Ishikawa (cell line): ENCODE data around the gene APOA1.

ENCODE experiments used
- CEBPB ChIP-seq: IDR thresholded peaks from 2 replicates; pipeline ENCODE4 v1.6.1; 2012
- CREB1 ChIP-seq: IDR thresholded peaks from 2 replicates; pipeline ENCODE4 v1.6.1; 2012; ENCODE audit warnings: low read depth
- EGR1 ChIP-seq: IDR thresholded peaks from 2 replicates; pipeline ENCODE4 v1.6.1; 2012
- EP300 ChIP-seq: IDR thresholded peaks from 2 replicates; pipeline ENCODE4 v1.6.1; 2012; ENCODE audit warnings: borderline replicate concordance
- FOXM1 ChIP-seq: IDR thresholded peaks from 2 replicates; pipeline ENCODE4 v1.6.1; 2012; ENCODE audit warnings: low read depth, borderline replicate concordance
- NFIC ChIP-seq: IDR thresholded peaks from 2 replicates; pipeline ENCODE4 v1.6.1; 2012
- RAD21 ChIP-seq: IDR thresholded peaks from 2 replicates; pipeline ENCODE4 v1.6.1; 2012; ENCODE audit warnings: low read depth
- TAF1 ChIP-seq: IDR thresholded peaks from 2 replicates; pipeline ENCODE4 v1.6.1; 2012; ENCODE audit warnings: low read depth, mild to moderate bottlenecking
- TCF12 ChIP-seq: IDR thresholded peaks from 2 replicates; pipeline ENCODE4 v1.6.1; 2012; ENCODE audit warnings: low read depth
- TEAD4 ChIP-seq: IDR thresholded peaks from 2 replicates; pipeline ENCODE4 v1.6.1; 2012
- YY1 ChIP-seq: IDR thresholded peaks from 2 replicates; pipeline ENCODE4 v1.6.1; 2012; ENCODE audit warnings: low read depth
- ZBTB7A ChIP-seq: IDR thresholded peaks from 2 replicates; pipeline ENCODE4 v1.6.1; 2012; ENCODE audit warnings: low read depth
- TF ChIP-seq, protein P1 (sequence below): IDR thresholded peaks from 2 replicates; pipeline ENCODE4 v1.6.1; 2012
- TF ChIP-seq, protein P2 (sequence below): IDR thresholded peaks from 2 replicates; pipeline ENCODE4 v1.6.1; 2012
- TF ChIP-seq, protein P3 (sequence below): IDR thresholded peaks from 2 replicates; pipeline ENCODE4 v1.6.1; 2012; ENCODE audit warnings: low read depth, mild to moderate bottlenecking

Gene APOA1

DNA sequence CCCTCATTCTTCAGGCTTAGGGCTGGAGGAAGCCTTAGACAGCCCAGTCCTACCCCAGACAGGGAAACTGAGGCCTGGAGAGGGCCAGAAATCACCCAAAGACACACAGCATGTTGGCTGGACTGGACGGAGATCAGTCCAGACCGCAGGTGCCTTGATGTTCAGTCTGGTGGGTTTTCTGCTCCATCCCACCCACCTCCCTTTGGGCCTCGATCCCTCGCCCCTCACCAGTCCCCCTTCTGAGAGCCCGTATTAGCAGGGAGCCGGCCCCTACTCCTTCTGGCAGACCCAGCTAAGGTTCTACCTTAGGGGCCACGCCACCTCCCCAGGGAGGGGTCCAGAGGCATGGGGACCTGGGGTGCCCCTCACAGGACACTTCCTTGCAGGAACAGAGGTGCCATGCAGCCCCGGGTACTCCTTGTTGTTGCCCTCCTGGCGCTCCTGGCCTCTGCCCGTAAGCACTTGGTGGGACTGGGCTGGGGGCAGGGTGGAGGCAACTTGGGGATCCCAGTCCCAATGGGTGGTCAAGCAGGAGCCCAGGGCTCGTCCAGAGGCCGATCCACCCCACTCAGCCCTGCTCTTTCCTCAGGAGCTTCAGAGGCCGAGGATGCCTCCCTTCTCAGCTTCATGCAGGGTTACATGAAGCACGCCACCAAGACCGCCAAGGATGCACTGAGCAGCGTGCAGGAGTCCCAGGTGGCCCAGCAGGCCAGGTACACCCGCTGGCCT, 7.1 kb downstream of the APOA1 start:
- TF ChIP-seq FOXM1 = no peak
- TF ChIP-seq NFIC = no peak
- no peak for TF ChIP-seq RAD21
- no peak for TF ChIP-seq CREB1
- TF ChIP-seq EGR1 = no peak
- TF ChIP-seq TCF12 = no peak
- TF ChIP-seq, protein P1, sequence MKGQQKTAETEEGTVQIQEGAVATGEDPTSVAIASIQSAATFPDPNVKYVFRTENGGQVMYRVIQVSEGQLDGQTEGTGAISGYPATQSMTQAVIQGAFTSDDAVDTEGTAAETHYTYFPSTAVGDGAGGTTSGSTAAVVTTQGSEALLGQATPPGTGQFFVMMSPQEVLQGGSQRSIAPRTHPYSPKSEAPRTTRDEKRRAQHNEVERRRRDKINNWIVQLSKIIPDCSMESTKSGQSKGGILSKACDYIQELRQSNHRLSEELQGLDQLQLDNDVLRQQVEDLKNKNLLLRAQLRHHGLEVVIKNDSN = no peak
- TF ChIP-seq, protein P2, sequence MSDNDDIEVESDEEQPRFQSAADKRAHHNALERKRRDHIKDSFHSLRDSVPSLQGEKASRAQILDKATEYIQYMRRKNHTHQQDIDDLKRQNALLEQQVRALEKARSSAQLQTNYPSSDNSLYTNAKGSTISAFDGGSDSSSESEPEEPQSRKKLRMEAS = no peak
- TF ChIP-seq EP300 = no peak
- TF ChIP-seq CEBPB = no peak
- TF ChIP-seq TAF1 = no peak
- TF ChIP-seq YY1 = no peak
- no peak for TF ChIP-seq TEAD4
- no peak for TF ChIP-seq ZBTB7A
- TF ChIP-seq, protein P3, sequence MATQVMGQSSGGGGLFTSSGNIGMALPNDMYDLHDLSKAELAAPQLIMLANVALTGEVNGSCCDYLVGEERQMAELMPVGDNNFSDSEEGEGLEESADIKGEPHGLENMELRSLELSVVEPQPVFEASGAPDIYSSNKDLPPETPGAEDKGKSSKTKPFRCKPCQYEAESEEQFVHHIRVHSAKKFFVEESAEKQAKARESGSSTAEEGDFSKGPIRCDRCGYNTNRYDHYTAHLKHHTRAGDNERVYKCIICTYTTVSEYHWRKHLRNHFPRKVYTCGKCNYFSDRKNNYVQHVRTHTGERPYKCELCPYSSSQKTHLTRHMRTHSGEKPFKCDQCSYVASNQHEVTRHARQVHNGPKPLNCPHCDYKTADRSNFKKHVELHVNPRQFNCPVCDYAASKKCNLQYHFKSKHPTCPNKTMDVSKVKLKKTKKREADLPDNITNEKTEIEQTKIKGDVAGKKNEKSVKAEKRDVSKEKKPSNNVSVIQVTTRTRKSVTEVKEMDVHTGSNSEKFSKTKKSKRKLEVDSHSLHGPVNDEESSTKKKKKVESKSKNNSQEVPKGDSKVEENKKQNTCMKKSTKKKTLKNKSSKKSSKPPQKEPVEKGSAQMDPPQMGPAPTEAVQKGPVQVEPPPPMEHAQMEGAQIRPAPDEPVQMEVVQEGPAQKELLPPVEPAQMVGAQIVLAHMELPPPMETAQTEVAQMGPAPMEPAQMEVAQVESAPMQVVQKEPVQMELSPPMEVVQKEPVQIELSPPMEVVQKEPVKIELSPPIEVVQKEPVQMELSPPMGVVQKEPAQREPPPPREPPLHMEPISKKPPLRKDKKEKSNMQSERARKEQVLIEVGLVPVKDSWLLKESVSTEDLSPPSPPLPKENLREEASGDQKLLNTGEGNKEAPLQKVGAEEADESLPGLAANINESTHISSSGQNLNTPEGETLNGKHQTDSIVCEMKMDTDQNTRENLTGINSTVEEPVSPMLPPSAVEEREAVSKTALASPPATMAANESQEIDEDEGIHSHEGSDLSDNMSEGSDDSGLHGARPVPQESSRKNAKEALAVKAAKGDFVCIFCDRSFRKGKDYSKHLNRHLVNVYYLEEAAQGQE = no peak

DNA sequence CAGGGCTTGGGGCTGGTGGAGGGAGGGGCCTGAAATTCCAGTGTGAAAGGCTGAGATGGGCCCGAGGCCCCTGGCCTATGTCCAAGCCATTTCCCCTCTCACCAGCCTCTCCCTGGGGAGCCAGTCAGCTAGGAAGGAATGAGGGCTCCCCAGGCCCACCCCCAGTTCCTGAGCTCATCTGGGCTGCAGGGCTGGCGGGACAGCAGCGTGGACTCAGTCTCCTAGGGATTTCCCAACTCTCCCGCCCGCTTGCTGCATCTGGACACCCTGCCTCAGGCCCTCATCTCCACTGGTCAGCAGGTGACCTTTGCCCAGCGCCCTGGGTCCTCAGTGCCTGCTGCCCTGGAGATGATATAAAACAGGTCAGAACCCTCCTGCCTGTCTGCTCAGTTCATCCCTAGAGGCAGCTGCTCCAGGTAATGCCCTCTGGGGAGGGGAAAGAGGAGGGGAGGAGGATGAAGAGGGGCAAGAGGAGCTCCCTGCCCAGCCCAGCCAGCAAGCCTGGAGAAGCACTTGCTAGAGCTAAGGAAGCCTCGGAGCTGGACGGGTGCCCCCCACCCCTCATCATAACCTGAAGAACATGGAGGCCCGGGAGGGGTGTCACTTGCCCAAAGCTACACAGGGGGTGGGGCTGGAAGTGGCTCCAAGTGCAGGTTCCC, 7.8 kb downstream of the APOA1 start, which contains the start of gene APOC3:
Gene APOC3, plus strand, starts transcription at position 383 of the 659 bp plus-strand sequence. CDS start 676 bp downstream, outside the sequence.
- TF ChIP-seq TCF12 (no peak), EP300 (no peak), FOXM1 (no peak), EGR1 (no peak)

DNA sequence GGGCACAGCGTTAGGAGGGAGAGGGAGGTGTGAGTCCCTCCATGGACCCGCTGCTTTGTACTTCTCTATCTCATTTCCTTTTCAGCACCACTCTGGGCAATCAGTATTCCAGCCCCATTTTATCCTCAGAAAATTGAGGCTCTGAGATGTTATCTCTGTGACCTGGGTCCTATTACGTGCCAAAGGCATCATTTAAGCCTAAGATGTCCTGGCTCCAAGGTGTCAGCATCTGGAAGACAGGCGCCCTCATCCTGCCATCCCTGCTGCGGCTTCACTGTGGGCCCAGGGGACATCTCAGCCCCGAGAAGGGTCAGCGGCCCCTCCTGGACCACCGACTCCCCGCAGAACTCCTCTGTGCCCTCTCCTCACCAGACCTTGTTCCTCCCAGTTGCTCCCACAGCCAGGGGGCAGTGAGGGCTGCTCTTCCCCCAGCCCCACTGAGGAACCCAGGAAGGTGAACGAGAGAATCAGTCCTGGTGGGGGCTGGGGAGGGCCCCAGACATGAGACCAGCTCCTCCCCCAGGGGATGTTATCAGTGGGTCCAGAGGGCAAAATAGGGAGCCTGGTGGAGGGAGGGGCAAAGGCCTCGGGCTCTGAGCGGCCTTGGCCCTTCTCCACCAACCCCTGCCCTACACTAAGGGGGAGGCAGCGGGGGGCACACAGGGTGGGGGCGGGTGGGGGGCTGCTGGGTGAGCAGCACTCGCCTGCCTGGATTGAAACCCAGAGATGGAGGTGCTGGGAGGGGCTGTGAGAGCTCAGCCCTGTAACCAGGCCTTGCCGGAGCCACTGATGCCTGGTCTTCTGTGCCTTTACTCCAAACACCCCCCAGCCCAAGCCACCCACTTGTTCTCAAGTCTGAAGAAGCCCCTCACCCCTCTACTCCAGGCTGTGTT, 8.5 kb downstream of the APOA1 start:
- TF ChIP-seq EGR1 (no peak), CREB1 (no peak), TCF12 (no peak), ZBTB7A (no peak)

DNA sequence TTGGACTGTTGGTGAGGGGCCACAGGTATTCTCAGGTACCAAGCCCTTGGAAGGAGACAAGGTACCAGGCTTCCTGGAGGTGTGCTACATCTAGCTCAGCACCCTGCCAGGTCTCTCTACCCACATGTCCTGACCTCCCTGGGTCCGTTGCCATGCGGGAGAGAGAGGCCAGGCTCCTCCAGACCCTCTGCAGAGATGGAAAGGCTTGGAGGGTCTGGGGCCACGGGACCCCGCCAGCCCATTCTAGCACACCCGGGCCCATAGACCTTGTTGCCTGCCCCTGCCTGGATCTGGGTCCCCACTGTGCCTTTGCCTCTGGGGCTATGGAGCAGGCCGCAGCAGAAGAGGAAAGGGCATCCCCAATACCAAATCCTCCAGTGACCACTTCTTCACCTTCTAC, 10.0 kb downstream of the APOA1 start:
- TF ChIP-seq, protein P2 = no peak
- TF ChIP-seq EGR1 (no peak), NFIC (no peak), ZBTB7A (no peak), FOXM1 (no peak), TCF12 (no peak), YY1 (no peak), TAF1 (no peak), EP300 (no peak), CREB1 (no peak), RAD21 (no peak), TEAD4 (no peak), CEBPB (no peak)
- TF ChIP-seq, protein P3 = no peak
- TF ChIP-seq, protein P1 = no peak
